GM12801 (cell line): Measurements from ENCODE around the gene TEAD1.

Experiments used
- CTCF ChIP-seq: IDR thresholded peaks from one replicate; pipeline ENCODE4 v1.5.1; 2011; ENCODE audit warnings: control low read depth; ENCODE audit not compliant: insufficient read length; ENCODE audit errors: extremely low read depth

The TEAD1 gene

GRCh38 chr11:12792590-12792989 lies 118.4 kb downstream of the TEAD1 start:
- no peak for TF ChIP-seq CTCF

GRCh38 chr11:12793065-12793464 lies 118.8 kb downstream of the TEAD1 start:
- no peak for TF ChIP-seq CTCF

- no peak for TF ChIP-seq CTCF
Observed at GRCh38 chr11:12793506-12793905, 119.3 kb downstream of the TEAD1 start.

- no peak for TF ChIP-seq CTCF
Observed at GRCh38 chr11:12794576-12795230, 120.5 kb downstream of the TEAD1 start.

GRCh38 chr11:12797996-12798395 lies 123.8 kb downstream of the TEAD1 start:
- TF ChIP-seq CTCF, result no peak

GRCh38 chr11:12798609-12799011 lies 124.4 kb downstream of the TEAD1 start:
- no peak for TF ChIP-seq CTCF

GRCh38 chr11:12799334-12799835 lies 125.2 kb downstream of the TEAD1 start:
- no peak for TF ChIP-seq CTCF
